Upper lobe of right lung (tissue), 1 donor: ENCODE data around the gene LCMT1. TPM values are rescaled to one million over a fixed set of nuclear protein-coding genes. Genes with fewer than 3 reads are reported as not detected.
"Not testable (repeated sequence)": the region's sequence is repeated elsewhere in the genome, so short reads cannot be mapped to it uniquely, and the experiment has no call there.

Experiments
- ATAC-seq: fragments of 200-7000 bp; cut with Tn5 transposase; one replicate; pipeline ENCODE4 v1.9.1; 2020; ENCODE audit warnings: mild to moderate bottlenecking, moderate library complexity
- DNase-seq: peaks from one replicate; pipeline ENCODE4 v3.0.0-alpha.2; 2020
- H3K27ac ChIP-seq: fragments of 200-600 bp; one replicate; pipeline ENCODE4 v1.8.0; 2022
- H3K27me3 ChIP-seq: fragments of 200-600 bp; one replicate; pipeline ENCODE4 v1.8.0; 2022; ENCODE audit warnings: mild to moderate bottlenecking
- H3K36me3 ChIP-seq: fragments of 200-600 bp; one replicate; pipeline ENCODE4 v1.8.0; 2022
- H3K4me1 ChIP-seq: fragments of 200-600 bp; one replicate; pipeline ENCODE4 v1.8.0; 2022
- H3K4me3 ChIP-seq: fragments of 200-600 bp; one replicate; pipeline ENCODE4 v1.8.0; 2022; ENCODE audit warnings: mild to moderate bottlenecking
- H3K9me3 ChIP-seq: fragments of 200-600 bp; one replicate; pipeline ENCODE4 v1.8.0; 2022
- intact Hi-C: fragments of 100-400 bp; cut with DNase I; formaldehyde crosslinking; loops from one replicate; pipeline ENCODE4 v1.11.0; 2022
- long read RNA-seq: library from polyadenylated mRNA; unstranded; transcript quantifications from one replicate; pipeline ENCODE4 v2.0.0, GENCODE V29; 2021
- total RNA-seq: library from RNA; stranded (reverse); fragmentation: NEBNext Ultra II Directional; extraction: Animal tissue kit (Norgen Biotek cat#: 25700); gene quantifications from one replicate; pipeline ENCODE4 v1.2.1, GENCODE V29; 2021
- TF ChIP-seq, protein P1 (sequence below): fragments of 200-600 bp; IDR thresholded peaks from one replicate; pipeline ENCODE4 v1.8.0; 2022; ENCODE audit warnings: antibody characterized with exemption
- donor health status: DM: no; HTN: yes; CAD: no; lungs with severe emphysema.

LCMT1 gene
- 31.7 TPM for total RNA-seq
- long read RNA-seq, transcript LCMT1-201 (12 exons, 1,529 nt), result minor isoform, 14 of 51 reads
- long read RNA-seq, transcript LCMT1-203 (11 exons, 1,368 nt), result major isoform, 25 of 51 reads
- long read RNA-seq, partial matches to known transcripts, result 1 of 51 reads
- long read RNA-seq, other reads (novel, unspliced or antisense), result 10 of 51 reads

- peak; percentile 91 for ATAC-seq
- TF ChIP-seq, protein P1, sequence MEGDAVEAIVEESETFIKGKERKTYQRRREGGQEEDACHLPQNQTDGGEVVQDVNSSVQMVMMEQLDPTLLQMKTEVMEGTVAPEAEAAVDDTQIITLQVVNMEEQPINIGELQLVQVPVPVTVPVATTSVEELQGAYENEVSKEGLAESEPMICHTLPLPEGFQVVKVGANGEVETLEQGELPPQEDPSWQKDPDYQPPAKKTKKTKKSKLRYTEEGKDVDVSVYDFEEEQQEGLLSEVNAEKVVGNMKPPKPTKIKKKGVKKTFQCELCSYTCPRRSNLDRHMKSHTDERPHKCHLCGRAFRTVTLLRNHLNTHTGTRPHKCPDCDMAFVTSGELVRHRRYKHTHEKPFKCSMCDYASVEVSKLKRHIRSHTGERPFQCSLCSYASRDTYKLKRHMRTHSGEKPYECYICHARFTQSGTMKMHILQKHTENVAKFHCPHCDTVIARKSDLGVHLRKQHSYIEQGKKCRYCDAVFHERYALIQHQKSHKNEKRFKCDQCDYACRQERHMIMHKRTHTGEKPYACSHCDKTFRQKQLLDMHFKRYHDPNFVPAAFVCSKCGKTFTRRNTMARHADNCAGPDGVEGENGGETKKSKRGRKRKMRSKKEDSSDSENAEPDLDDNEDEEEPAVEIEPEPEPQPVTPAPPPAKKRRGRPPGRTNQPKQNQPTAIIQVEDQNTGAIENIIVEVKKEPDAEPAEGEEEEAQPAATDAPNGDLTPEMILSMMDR, result no peak
- Histone ChIP-seq H3K27me3 (no peaks in the 10 kb centered on the region), H3K27ac (peak within 1 kb of the TSS; percentile 80), H3K4me3 (peak within 1 kb of the TSS; percentile 98), H3K9me3 (no peaks in the 10 kb centered on the region), H3K36me3 (no peaks in the 10 kb centered on the region), H3K4me1 (peaks cover 21% of the 10 kb centered on the region)
- DNase-seq, result peak; percentile 93
- intact Hi-C loops, result no loop called here
Measured at GRCh38 chr16:25111403-25112166, at the start of gene LCMT1. LCMT1 (plus strand) TSS chr16:25111742; CDS start chr16:25111884, 142 bp downstream.

- no peaks in the 10 kb centered on the region for H3K9me3 ChIP-seq
- TF ChIP-seq, protein P1, result no peak
- intact Hi-C loops, result no loop called here
- H3K36me3 ChIP-seq, result no peaks in the 10 kb centered on the region
- ATAC-seq (no peak), DNase-seq (no peak)
- no peaks in the 10 kb centered on the region for H3K27me3 ChIP-seq
- H3K4me1 ChIP-seq, result no peaks in the 10 kb centered on the region
- H3K27ac ChIP-seq, result no peak overlapping the region
- H3K4me3 ChIP-seq, result no peak overlapping the region
Measured at GRCh38 chr16:25063102-25063501, 48.4 kb upstream of the LCMT1 start.

DNA sequence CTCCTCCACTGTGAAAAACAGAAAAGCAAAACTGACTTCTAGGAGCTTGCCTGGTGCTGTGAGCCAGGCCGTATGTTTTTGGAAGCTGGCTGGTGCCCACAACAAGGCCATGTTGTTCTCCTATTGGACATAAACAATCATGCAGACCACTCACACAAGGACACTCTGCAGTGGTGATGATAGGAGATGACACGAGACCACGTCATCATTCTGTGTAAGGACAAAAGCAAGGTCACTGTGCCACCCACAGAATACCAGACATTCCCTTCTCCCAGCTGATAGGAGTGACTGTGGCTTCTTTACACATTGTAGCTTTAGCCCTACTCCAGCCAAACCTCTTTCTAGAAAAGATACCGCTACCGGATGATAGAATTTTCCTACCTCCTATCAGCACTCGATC lies 47.7 kb upstream of the LCMT1 start:
- intact Hi-C loops, result no loop called here
- no peaks in the 10 kb centered on the region for H3K9me3 ChIP-seq
- H3K27ac ChIP-seq, result no peak overlapping the region

GRCh38 chr16:25064281-25064680 lies 47.3 kb upstream of the LCMT1 start:
- H3K4me3 ChIP-seq, H3K9me3 ChIP-seq, H3K36me3 ChIP-seq, DNase-seq, H3K4me1 ChIP-seq, H3K27ac ChIP-seq, ATAC-seq, intact Hi-C loops, H3K27me3 ChIP-seq: not testable (repeated sequence)

More for the DNA sequence above, 47.7 kb upstream of the LCMT1 start:
- Histone ChIP-seq H3K27me3 (no peaks in the 10 kb centered on the region), H3K36me3 (no peaks in the 10 kb centered on the region), H3K4me3 (no peak overlapping the region), H3K4me1 (no peaks in the 10 kb centered on the region)
- no peak for DNase-seq
- TF ChIP-seq, protein P1, result no peak
- ATAC-seq, result no peak

DNA sequence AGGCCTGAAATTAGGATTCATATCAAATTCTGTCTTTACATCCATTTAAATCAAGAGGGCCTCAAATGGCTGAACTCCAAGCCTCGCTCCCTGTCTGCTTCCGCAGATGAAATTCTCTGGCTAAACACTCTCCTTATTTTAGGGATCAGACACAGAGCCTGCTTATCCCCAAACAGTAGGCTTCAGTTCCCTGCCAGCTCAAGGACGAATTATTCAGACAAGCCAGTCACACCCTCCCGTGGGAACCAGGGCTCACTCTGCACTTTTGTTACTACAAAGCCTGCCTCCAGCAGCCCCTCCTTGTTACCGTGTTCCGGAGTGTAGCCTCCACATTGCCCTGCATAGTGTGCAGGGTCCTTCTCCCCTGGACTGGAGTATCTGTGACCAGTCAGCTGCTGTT lies 46.6 kb upstream of the LCMT1 start:
- Histone ChIP-seq H3K9me3 (no peaks in the 10 kb centered on the region), H3K27ac (no peak overlapping the region)

DNA sequence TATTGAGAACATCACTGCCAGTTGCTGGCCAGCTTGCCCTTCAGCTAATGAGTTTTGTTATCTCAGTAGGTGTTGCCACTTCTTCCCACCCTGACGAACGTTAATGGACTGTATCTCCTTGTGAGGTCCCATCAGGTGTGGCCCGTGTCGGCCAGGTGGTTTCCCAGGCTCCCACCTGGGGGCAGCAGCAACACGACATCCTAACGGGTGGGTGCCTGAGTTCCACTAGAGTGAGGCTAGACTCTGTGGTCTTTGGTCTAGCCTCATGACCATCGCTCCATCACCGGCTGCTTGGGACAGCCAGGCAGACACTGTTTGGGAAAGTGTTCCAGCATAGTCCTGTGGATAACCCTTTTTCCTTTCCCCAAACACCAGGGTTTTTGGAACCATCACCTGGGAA lies 45.6 kb upstream of the LCMT1 start:
- no peaks in the 10 kb centered on the region for H3K27me3 ChIP-seq
- intact Hi-C loops, result no loop called here
- H3K9me3 ChIP-seq, result no peaks in the 10 kb centered on the region
- no peak for DNase-seq
- TF ChIP-seq, protein P1, result no peak
- peak overlapping the region; percentile 88 for H3K27ac ChIP-seq
- no peak overlapping the region for H3K4me3 ChIP-seq
- no peaks in the 10 kb centered on the region for H3K36me3 ChIP-seq
- H3K4me1 ChIP-seq, result no peaks in the 10 kb centered on the region
- ATAC-seq, result no peak

More for the DNA sequence above, 46.6 kb upstream of the LCMT1 start:
- Histone ChIP-seq H3K4me1 (no peaks in the 10 kb centered on the region), H3K4me3 (no peak overlapping the region), H3K27me3 (no peaks in the 10 kb centered on the region), H3K36me3 (no peaks in the 10 kb centered on the region)
- intact Hi-C loops, result no loop called here
- DNase-seq (no peak), ATAC-seq (no peak)
- TF ChIP-seq, protein P1, result no peak
